KG1 (cell line): Measurements from ENCODE around the gene EMCN.
"Not testable (repeated sequence)": the region's sequence is repeated elsewhere in the genome, so short reads cannot be mapped to it uniquely, and the experiment has no call there.

ENCODE experiments used
- DNase-seq: peaks from one replicate; lab custom pipeline; 2025; lab: John Stamatoyannopoulos, UW

EMCN gene

DNA sequence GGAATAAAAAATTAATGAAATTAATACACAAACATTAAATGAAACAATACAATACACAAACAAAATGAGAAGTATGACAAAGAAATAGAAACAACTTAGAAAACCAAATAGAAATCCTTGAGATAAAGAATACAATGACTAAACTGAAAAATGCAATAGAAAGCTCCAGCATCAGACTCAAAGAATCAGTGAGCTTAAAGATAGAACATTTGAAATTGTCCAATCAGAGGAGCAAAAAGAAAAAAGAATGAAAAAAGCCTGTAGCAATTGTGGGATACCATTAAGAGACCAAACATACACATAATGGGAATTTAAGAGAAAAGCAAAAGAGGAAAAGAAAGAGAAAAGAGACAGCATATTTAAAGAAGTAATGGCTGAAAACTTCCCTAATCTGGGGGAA lies 25.7 kb downstream of the EMCN start:
- no peak for DNase-seq

DNA sequence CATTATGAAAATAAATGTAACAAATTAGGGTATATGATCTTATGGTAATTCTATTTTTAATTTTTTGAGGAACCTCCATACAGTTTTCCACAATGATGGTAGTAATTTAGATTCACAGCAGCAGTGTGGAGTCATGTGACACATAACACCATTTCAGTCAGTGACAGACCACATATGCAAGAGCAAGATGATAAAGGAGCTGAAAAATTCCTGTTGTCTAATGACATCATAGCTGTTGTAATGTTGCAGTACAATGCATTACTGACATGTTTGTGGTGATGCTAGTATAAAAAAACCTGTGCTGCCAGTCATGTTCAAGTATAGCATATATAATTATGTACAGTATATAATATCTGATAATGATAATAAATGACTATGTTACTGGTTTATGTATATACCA lies 28.5 kb downstream of the EMCN start:
- DNase-seq, result no peak

DNA sequence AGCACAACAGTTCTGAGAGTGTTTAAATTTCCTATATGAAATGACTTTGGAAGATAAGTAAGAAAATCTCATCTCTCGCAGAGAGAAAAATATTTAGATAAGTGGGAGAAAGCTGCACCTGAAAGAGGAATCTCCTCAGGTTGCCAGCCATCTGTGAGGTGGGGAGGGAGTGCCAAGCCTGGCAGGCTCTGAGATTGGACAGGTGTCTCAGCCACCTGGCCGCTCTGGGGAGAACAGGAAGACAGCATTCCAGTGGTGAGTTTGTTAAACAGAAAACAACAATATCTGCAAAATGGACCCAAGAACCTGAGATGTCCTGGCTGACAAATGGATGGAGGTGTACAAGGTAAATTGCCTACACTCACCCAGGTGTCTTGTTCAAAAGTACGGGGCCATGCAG lies 31.3 kb downstream of the EMCN start:
- no peak for DNase-seq

DNA sequence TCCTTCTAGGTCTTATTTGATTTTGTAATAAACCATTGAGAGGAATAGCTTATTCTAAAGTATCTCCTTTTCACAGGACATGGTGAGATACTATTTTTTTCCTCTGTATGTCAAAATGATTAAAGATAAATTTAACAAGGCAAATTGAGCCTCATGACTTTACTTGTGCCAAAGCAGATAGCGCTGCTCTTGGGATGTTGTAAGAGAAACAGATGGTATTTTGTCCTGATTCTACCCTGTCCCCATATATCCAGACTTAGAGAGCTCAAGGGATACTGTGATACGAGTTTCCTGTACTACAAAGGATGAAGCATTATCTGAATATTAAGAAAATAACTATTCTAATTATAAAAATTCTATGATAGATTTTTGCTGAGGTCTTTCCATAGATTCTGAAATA lies 34.0 kb downstream of the EMCN start:
- DNase-seq, result no peak

DNA sequence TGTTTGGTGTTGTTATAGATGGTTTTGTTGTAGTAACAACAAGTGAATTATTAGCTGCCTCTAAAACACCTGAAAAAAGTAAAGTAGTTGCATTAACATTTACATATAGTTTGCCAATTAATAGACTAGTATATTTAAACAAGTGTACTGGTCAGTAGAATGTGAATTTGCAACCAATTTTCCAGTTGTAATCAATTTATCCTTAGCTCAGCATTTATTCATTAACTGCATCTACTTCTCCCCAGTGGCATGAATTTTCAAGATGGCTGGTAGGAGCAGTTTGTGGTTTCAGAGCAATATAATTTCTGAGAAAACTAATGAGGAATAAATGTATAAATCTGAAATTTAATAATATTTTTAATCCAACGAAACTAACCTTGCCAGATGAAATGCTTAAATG lies 37.9 kb downstream of the EMCN start:
- no peak for DNase-seq

DNA sequence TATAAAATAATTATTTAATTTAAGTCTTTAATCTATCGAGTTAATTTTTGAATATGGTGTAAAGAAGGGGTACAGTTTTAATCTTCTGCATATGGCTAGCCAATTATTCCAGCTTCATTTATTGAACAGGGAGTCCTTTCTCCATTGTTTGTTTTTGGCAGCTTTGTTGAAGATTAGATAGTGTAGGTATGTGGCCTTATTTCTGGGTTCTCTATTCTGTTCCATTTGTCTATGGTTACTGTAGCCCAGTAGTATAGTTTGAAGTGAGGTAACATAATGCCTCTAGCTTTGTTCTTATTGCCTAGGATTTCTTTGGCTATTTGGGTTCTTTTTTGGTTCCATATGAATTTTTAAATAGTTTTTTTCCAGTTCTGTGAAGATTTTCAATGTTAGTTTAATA lies 48.3 kb downstream of the EMCN start:
- DNase-seq, result no peak

DNA sequence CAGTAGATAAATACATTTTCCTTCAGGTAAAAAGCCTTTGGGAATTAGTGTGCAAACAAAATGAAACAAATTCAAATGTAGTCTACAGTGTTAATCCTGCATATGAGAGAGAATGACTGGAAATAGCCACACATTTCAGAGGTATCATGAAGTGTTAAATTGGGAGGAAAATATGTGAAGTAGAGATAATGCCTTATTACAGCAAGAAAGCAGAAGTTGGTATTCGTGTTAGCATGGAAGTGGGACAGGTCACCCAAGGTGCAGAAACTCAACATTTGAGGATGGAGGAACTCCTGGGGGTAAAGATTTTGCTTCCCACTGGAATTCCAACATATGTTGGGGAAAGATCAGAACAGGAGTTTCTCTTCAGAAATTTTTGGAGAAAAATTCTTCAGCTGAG lies 51.3 kb downstream of the EMCN start:
- DNase-seq, result peak; percentile 4

DNA sequence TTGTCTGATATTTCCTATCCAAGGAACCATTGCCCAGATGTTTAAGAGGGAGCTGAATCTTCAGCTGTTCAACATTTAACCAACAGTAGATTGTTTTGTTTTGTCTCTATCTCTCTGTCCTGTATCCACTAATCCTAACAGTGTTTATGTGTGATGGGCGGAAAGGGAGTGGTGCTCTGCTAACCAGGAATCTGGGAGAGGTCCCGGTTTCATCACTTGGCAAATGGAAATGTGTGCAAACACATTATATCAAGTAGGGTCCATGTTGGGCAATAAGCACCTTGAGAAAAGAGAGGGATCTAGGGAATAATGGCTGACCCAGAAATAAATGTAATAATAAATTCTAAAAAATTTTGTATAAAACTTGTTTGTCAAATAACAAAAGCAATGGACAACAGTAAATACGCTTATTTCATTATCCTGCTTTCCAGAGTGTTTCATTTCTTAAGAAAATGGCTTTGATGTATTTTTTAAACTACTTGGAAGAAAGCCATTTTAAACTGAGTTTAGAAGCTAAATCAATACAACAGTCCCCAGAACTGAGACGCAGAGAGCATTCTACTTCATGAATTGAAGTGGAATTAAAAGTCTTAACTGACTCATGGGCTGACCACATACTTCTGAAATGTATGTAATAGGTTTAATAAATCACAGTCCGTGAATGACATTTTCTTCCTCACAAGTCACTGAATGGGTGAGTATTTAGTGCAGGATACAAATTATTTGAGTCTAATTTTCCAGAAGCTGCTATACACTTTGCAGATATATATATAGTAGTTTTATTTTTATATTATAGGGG lies 55.8 kb downstream of the EMCN start:
- no peak for DNase-seq

DNA sequence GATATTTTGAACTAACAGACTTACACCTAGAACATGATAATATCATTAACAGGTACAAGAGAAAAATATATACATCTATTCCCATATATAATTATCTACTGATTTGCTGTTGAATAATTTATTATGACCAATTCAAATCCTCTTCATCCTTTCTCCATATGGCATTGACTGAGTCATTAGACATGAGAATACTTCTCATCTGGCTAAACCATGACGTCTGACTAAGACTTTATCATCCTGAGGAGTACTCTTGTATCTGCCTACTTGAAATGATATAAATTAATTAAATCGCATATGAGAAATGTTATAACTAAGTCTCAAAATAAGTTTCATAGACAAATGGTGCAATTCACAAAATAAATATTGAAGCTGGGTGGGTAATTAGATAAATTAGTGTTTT lies 67.4 kb downstream of the EMCN start:
- no peak for DNase-seq

DNA sequence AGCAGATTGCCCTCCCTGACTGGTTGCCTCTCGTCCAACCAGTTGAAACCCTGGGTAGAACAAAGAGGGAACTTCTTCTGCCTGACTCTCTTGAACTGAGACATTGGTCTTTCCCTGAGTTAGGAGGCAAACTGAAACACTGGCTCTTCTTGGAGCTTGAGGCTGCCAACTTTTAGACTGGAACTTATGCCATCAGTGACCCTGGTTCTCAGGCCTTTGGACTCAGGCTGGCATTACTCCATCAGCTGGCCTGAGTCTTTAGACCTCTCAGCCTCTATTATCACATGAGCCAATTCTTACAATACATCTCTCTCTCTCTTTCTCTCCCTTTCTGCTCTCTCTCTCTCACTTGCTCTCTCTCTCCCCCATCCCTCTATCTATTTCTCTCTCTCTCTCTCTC lies 86.4 kb downstream of the EMCN start:
- DNase-seq, result no peak

DNA sequence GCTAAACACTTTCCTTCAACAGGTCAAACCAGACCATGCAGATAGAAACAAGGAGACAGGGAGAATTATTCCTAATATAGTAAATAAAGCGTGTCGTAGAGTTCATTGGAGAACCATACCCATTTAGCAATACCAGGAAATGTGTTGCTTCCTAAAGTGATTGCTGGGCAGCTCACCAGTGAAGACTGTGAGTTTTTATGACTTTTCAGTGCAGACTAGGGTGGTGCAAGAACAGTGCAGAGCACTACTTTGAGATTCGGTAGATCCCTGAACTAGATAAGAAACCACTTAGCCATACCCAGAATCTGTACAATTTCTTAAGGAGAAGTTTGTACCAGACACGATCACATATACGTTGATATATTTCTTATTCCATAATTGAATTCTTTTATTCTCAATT lies 87.4 kb downstream of the EMCN start:
- DNase-seq, result no peak

DNA sequence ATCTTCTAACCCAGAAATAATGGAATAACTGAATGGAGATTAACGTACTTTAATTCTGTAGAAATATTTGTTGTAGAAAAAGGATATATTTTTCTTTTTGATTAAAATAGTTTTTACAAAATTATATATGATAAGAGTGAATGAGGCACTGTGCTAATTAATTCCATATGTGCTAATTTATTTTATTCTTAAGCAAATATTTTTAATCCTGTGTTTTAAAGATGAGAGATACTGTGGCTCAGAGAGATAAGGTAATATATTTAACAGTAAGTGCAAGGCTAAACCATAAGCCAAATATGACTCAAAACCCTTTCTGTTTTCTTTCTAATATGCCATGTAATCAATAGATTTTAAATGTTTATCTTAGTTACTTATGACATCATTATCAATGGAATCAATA lies 88.2 kb downstream of the EMCN start:
- DNase-seq, result no peak

DNA sequence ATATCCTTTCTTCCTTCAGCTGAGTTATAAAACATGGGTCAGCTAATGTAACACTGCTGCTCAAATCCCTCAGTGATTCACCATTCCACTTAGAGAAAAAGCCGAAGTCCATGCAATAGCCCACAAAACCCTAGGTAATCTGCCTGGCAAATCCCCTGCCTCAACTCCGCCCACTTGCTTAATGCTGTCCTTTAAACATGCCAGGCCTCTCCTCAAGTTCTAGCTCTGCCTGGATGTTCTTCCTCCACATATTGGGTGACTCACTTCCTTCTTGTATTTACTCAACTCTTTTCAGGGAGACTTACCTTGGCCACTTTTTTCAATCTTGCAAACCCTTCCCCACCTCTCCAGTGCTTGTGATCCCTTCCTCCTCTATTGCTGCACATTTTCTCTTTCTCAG lies 89.8 kb downstream of the EMCN start:
- DNase-seq, result no peak

DNA sequence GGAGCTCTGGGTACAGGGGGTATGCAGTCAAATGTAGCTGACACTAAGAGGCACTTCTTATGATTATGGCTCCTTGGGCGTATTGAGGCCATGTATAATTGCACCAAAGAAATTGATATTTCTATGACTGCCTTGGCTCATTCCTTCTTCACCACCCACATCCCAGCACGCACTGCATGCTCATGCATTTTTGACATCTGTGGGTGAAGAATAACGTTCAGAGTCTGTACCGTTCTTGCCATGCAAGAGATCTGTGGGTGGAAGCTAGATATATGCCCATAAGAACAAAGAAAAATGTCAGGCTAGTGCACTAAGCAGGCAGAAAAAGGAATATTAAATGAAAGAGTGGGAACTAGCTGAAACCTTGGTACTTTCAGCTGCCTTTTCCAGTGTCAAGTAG lies 93.4 kb downstream of the EMCN start:
- DNase-seq, result no peak

DNA sequence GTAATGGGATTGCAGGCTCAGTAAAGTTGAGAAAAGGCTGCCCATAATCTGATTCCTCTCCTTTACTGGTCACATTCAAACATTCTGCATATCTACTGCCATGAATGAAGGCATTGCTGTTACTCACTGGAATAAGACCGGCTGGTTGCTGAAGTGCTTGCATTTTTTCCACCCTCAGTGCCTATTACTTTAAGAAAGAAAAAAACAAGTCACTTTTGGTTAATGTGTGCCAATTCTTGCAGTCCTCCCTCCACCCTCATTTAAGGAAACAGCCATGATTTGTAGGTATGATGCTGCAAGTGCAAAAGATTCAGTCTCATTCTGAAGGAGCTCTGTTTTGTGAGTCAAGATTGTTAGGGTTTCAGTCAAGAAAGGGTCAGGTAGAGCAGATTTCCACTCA lies 94.9 kb downstream of the EMCN start:
- no peak for DNase-seq

DNA sequence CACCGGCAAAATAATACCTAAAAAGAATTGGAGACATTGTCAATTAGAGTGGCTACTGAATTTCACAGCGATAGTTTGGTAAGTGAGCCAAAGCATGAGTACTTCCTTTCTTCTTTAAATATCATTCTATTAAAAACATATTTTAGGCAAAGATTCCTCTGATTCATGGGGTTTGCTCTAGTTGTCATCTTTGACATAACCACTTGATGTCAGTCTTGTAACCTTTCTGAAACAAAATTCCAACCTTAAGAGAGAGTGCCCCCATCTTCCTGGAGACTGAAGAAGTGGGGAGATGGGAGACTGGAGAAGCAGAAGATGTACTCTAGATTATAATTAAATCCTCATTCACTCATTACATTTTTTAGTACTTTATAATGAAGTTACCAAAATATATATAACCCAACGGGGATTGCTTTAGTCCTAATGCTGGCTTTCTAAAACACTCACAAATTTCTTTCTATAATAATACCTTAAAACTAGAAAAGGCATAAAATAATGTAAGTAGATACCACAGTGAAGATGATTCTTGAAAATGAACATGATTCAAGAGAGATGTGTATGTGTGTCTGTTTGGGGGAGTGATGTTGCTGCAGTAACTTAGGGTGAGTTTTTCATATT lies 96.4 kb downstream of the EMCN start:
- DNase-seq, result no peak

DNA sequence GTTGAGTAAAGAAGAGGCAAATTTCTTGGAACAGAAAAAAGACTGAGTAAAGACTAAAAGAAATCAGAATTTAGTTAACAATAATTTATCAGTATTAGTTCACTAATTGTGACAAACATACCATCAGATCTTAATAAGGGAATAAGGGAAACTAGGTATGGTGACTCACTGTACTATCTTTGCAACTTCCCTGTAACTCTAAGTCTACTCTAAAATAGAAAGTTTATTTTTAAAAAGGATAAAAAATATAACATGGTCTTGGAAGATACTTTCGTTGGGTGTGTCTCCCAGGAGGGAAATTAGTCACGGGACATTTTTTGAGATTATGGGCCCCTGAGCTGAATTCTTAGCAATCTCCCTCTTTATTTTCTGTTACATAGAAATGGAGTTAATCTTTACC lies 97.3 kb downstream of the EMCN start:
- no peak for DNase-seq

DNA sequence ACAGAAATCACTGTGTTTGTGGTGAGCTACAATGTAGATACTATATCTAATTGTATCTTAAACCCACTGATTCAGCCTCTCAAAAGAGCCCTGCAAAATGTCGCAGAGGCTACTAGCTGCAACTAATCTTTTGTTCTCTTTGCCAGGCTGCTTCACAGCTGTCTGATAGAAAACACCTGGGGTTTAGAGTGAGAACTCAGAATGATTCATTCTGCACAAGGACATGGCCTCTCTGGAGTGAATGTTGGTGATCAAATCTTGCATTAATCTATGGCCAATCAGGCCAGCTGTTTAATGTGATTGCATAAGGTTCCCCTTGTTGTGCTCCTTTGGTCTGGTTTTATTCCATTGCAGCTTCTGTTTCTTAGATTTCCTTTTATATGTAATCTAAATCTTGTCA lies 100.3 kb downstream of the EMCN start:
- DNase-seq, result no peak

DNA sequence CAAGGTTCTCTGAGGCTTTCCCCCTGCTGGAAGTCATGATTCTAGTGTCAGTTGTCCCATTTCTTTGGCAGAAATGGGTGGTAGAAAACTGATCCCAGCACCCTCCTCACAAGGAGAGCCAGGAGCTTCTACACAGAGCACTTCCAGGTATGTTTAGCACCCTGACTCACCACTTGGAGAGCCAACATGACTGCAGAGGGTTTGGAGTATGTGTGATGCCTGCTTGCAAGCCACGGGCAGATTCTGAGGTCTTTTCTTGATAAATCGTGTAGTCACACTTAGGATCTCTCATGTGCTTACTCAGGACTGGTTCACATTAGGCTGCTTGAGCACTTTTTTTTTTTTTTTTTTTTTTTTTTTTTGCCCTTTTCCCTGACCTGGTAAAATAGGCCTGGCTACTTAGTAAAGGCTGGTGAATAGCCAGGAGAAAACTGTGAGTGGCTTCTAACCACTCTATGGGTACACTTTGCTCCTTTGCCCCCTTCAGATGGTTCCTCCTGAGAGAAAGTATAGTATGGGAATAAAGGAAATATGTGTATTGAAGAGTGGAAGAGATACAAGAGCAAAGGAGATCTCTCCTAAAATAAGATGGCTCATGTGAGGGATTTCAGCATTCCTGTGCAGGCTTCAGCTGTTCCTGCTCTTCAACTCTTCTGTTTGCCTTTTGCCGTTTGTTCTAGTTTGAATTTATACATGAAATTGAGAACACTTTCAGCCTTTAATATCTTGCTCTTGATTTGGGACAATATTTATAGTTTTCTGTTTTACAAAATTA lies 103.6 kb downstream of the EMCN start:
- no peak for DNase-seq

DNA sequence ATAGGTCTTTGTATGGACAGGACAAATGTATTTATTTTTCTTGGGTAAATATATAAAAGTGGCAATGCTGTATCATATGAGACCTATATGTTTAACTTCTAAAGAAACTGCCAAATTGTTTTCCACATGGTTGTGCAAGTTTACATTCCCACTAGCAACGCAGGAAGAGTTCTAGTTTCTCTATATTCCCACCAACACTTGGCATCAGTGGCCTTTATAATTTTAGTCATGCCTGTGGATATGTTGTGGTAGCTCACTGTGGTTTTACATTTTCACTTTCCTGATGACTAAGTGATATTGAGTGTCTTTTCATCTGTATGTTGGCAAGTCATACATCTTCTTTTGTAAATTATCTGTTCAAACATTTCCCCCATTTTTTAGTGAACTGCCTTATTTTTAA lies 126.0 kb downstream of the EMCN start:
- no peak for DNase-seq

DNA sequence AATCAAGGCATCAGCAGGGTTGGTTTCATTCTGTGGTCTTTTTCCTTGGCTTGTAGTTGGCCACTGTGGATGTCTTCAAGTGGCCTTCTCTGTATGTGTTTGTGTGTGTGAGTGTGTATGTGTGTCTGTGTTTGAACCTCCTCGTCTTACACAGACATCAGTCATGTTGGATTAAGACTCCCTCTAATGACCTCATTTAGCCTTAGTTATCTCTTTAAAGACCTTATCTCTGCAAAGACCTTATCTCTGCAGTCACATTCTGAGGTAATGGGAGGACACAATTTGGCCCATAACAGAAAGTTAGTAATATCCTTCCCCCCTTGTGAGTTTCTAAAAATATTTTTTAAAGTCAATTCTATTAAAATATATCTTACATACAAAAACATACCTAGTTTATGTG lies 126.7 kb downstream of the EMCN start:
- DNase-seq, result no peak

DNA sequence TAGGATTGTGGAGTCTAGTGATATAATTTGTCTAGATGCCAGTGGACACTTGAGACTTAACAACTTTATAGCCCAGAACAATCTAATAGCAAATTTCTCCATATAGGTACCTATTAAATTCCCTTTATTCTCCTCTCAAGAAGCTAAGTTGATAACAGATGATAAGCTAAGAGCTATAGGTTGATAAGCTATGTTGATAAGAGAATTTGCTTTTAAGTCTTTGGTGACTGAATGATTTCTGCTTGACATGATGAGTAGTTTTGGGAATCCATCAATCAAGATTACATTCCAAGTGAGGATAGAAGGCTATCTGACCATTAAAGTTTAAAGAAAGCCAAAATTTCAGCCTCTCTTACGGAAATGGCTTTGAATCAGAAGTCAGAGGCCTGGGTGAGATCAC lies 131.6 kb downstream of the EMCN start:
- DNase-seq, result no peak

DNA sequence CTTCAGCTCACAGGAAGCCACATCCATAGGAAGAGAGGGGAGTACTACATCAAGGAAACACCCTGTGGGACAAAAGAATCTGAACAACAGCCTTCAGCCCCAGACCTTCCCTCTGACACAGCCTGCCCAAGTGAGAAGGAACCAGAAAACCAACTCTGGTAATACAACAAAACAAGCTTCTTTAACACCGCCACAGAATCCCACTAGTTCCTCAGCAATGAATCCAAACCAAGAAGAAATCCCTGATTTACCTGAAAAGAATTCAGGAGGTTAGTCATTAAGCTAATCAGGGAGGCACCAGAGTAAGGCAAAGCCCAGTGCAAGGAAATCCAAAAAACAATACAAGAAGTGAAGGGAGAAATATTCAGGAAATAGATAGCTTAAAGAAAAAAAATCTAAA lies 137.4 kb downstream of the EMCN start:
- DNase-seq, result not testable (repeated sequence)
